ENCODE data around the gene NAALADL2. TPM values are rescaled to one million over a fixed set of nuclear protein-coding genes. Genes with fewer than 3 reads are reported as not detected.
"Not testable (repeated sequence)": the region's sequence is repeated elsewhere in the genome, so short reads cannot be mapped to it uniquely, and the experiment has no call there.

Gene NAALADL2
- total and polyA plus RNA-seq, 8 donors: 0.76 to 15.4 (median 7.9) TPM

DNA sequence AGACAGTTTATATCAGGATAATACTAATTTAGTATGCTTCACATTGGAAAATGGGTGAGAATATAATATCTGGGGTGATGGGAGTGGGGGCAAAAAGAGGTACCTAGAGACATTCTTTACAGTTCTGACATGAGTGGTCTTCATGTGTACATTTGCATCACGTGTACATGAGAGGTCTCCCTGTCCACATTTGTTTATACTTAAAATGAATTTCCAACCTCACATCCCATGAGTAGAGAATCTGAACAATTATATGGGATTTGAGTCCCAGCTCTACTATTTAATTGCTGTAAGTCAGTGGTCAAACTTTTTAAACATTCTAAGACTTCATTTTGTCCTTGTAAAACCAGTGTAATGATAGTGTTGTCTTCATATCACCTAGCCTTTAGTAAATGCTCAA, 408.4 kb downstream of the NAALADL2 start:
- intact Hi-C loops (cut with DNase I): no loop called here
- H3K27ac ChIP-seq: no peak overlapping the region
- TF ChIP-seq, protein P1, sequence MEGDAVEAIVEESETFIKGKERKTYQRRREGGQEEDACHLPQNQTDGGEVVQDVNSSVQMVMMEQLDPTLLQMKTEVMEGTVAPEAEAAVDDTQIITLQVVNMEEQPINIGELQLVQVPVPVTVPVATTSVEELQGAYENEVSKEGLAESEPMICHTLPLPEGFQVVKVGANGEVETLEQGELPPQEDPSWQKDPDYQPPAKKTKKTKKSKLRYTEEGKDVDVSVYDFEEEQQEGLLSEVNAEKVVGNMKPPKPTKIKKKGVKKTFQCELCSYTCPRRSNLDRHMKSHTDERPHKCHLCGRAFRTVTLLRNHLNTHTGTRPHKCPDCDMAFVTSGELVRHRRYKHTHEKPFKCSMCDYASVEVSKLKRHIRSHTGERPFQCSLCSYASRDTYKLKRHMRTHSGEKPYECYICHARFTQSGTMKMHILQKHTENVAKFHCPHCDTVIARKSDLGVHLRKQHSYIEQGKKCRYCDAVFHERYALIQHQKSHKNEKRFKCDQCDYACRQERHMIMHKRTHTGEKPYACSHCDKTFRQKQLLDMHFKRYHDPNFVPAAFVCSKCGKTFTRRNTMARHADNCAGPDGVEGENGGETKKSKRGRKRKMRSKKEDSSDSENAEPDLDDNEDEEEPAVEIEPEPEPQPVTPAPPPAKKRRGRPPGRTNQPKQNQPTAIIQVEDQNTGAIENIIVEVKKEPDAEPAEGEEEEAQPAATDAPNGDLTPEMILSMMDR (IDR thresholded peaks at IDR 0.05): no peak
- no peaks in the 10 kb centered on the region for H3K36me3 ChIP-seq
- H3K4me3 ChIP-seq: no peak overlapping the region
- H3K4me1 ChIP-seq: no peaks in the 10 kb centered on the region
- ATAC-seq (no peak), DNase-seq (no peak), FAIRE-seq (no peak)
- no peaks in the 10 kb centered on the region for H3K9me3 ChIP-seq
- WGBS, 2 donors: 28 to 36% methylated on average over 1 of the region's 1 CpG
- H3K27me3 ChIP-seq: no peaks in the 10 kb centered on the region

DNA sequence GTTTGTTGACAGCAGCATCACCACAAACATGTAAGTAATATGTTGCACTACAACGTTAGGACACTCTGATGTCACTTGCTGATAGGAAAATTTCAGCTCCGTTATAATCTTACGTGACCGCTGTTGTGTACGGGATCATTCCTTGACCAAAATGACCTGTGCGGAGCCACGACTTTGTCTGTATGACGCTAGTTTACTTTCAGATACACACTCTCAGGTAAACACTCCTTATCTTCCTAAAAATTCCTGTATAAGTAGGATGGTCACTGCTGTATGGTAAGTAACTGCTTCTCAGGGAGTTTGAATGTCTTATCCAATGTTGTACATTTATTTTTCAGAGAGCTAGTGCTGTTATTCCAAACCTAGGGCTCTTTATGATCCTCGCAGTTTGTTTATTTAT, 410.3 kb downstream of the NAALADL2 start:
- TF ChIP-seq, protein P1 (IDR thresholded peaks at IDR 0.05): no peak
- no peaks in the 10 kb centered on the region for H3K27me3 ChIP-seq
- no peak for FAIRE-seq
- WGBS, 2 donors: 72 to 83% methylated on average over 9 of the region's 9 CpGs
- no peaks in the 10 kb centered on the region for H3K4me1 ChIP-seq
- no peak overlapping the region for H3K27ac ChIP-seq
- no peak for DNase-seq
- no peaks in the 10 kb centered on the region for H3K36me3 ChIP-seq
- ATAC-seq: no peak
- H3K9me3 ChIP-seq: no peaks in the 10 kb centered on the region
- intact Hi-C loops (cut with DNase I): no loop called here
- H3K4me3 ChIP-seq: no peak overlapping the region

- FAIRE-seq (no peak), ATAC-seq (no peak), DNase-seq (no peak)
- Histone ChIP-seq H3K4me3 (no peak overlapping the region), H3K27me3 (no peaks in the 10 kb centered on the region), H3K9me3 (no peaks in the 10 kb centered on the region), H3K4me1 (no peaks in the 10 kb centered on the region), H3K27ac (no peak overlapping the region), H3K36me3 (no peaks in the 10 kb centered on the region)
- WGBS, 2 donors: 59 to 68% methylated on average over 5 of the region's 5 CpGs
- intact Hi-C loops (cut with DNase I): no loop called here
- TF ChIP-seq, protein P1 (IDR thresholded peaks at IDR 0.05): no peak
Observed at GRCh38 chr3:175270198-175270837, 411.2 kb downstream of the NAALADL2 start.

- intact Hi-C loops (cut with DNase I): no loop called here
- FAIRE-seq: no peak
- no peak for DNase-seq
- Histone ChIP-seq H3K36me3 (no peaks in the 10 kb centered on the region), H3K4me3 (no peak overlapping the region), H3K27me3 (no peaks in the 10 kb centered on the region), H3K9me3 (no peaks in the 10 kb centered on the region), H3K4me1 (no peaks in the 10 kb centered on the region), H3K27ac (no peak overlapping the region)
- TF ChIP-seq, protein P1 (IDR thresholded peaks at IDR 0.05): no peak
- ATAC-seq: no peak
Observed at GRCh38 chr3:175270866-175271265, 411.7 kb downstream of the NAALADL2 start.

- H3K4me1 ChIP-seq; H3K36me3 ChIP-seq; ATAC-seq; H3K27ac ChIP-seq; H3K27me3 ChIP-seq; intact Hi-C loops (cut with DNase I); H3K9me3 ChIP-seq; FAIRE-seq; H3K4me3 ChIP-seq; DNase-seq: not testable (repeated sequence)
- WGBS, 2 donors: 85 to 97% methylated on average over 11 of the region's 11 CpGs
Observed at GRCh38 chr3:175271465-175271864, 412.3 kb downstream of the NAALADL2 start.
